ENCODE measurements around the gene SESN1. TPM values are rescaled to one million over a fixed set of nuclear protein-coding genes. Genes with fewer than 3 reads are reported as not detected.
"Not testable (repeated sequence)": the region's sequence is repeated elsewhere in the genome, so short reads cannot be mapped to it uniquely, and the experiment has no call there.

The SESN1 gene
- total RNA-seq, 2 experiments from 2014 or later: 8.7 to 8.9 TPM

GRCh38 chr6:109105681-109106080 lies 11.0 kb upstream of the SESN1 start:
- Mint-ChIP-seq H3K27ac (no peak overlapping the region), H3K36me3 (peaks cover 25% of the 10 kb centered on the region), H3K4me3 (no peak overlapping the region), H3K27me3 (no peaks in the 10 kb centered on the region), H3K9me3 (peaks cover 6% of the 10 kb centered on the region), H3K4me1 (no peaks in the 10 kb centered on the region)
- DNase-seq: no peak

- H3K9me3 Mint-ChIP-seq: no peaks in the 10 kb centered on the region
- no peak for DNase-seq
- no peak overlapping the region for H3K27ac Mint-ChIP-seq
- no peaks in the 10 kb centered on the region for H3K4me1 Mint-ChIP-seq
- no peak overlapping the region for H3K4me3 Mint-ChIP-seq
- H3K36me3 Mint-ChIP-seq: peaks cover 20% of the 10 kb centered on the region
- no peaks in the 10 kb centered on the region for H3K27me3 Mint-ChIP-seq
Measured at GRCh38 chr6:109104512-109104911, 9.9 kb upstream of the SESN1 start.

- H3K27me3 Mint-ChIP-seq: no peaks in the 10 kb centered on the region
- H3K36me3 Mint-ChIP-seq: peaks cover 23% of the 10 kb centered on the region
- H3K4me3 Mint-ChIP-seq: no peak overlapping the region
- no peak for DNase-seq
- H3K4me1 Mint-ChIP-seq: no peaks in the 10 kb centered on the region
- no peaks in the 10 kb centered on the region for H3K9me3 Mint-ChIP-seq
- no peak overlapping the region for H3K27ac Mint-ChIP-seq
Measured at GRCh38 chr6:109103942-109104341, 9.3 kb upstream of the SESN1 start.

- Mint-ChIP-seq H3K4me1 (no peaks in the 10 kb centered on the region), H3K4me3 (no peak overlapping the region), H3K27ac (no peak overlapping the region), H3K27me3 (no peaks in the 10 kb centered on the region), H3K36me3 (peaks cover 25% of the 10 kb centered on the region), H3K9me3 (no peaks in the 10 kb centered on the region)
- DNase-seq: no peak
Measured at GRCh38 chr6:109102762-109103161, 8.1 kb upstream of the SESN1 start.

- Mint-ChIP-seq H3K27ac (no peak overlapping the region), H3K27me3 (no peaks in the 10 kb centered on the region), H3K4me3 (no peak overlapping the region)
Measured at GRCh38 chr6:109097661-109098060, 3.0 kb upstream of the SESN1 start.

GRCh38 chr6:109096208-109096607 lies 1.6 kb upstream of the SESN1 start:
- Mint-ChIP-seq H3K4me1 (peaks cover 24% of the 10 kb centered on the region), H3K9me3 (no peaks in the 10 kb centered on the region), H3K27me3 (no peaks in the 10 kb centered on the region), H3K36me3 (peaks cover 16% of the 10 kb centered on the region), H3K27ac (peak overlapping the region; percentile 38), H3K4me3 (peak overlapping the region; percentile 91)
- DNase-seq: no peak

More at GRCh38 chr6:109097661-109098060, 3.0 kb upstream of the SESN1 start:
- Mint-ChIP-seq H3K9me3 (no peaks in the 10 kb centered on the region), H3K4me1 (peaks cover 10% of the 10 kb centered on the region), H3K36me3 (peaks cover 22% of the 10 kb centered on the region)
- no peak for DNase-seq

GRCh38 chr6:109095835-109096084 lies 1.1 kb upstream of the SESN1 start:
- peak overlapping the region; percentile 99 for H3K27ac Mint-ChIP-seq
- H3K4me1 Mint-ChIP-seq: peaks cover 25% of the 10 kb centered on the region
- peak overlapping the region; percentile 91 for H3K4me3 Mint-ChIP-seq
- DNase-seq: no peak
- H3K9me3 Mint-ChIP-seq: no peaks in the 10 kb centered on the region
- no peaks in the 10 kb centered on the region for H3K27me3 Mint-ChIP-seq
- H3K36me3 Mint-ChIP-seq: peaks cover 13% of the 10 kb centered on the region

GRCh38 chr6:109095036-109095834 lies 589 bp upstream of the SESN1 start, which contains the start of gene CEP57L1:
CEP57L1 (plus strand) TSS chr6:109095507; CDS start chr6:109145222, 49,715 bp downstream.
- peak; percentile 92 for DNase-seq
- Mint-ChIP-seq H3K27ac (peak within 1 kb of the TSS; percentile 99), H3K27me3 (no peaks in the 10 kb centered on the region), H3K36me3 (peaks cover 11% of the 10 kb centered on the region), H3K9me3 (no peaks in the 10 kb centered on the region), H3K4me1 (peaks cover 28% of the 10 kb centered on the region), H3K4me3 (peak within 1 kb of the TSS; percentile 91)

- Mint-ChIP-seq H3K36me3 (peaks cover 2% of the 10 kb centered on the region), H3K9me3 (no peaks in the 10 kb centered on the region), H3K4me3 (peak overlapping the region; percentile 86), H3K27ac (peak overlapping the region; percentile 57), H3K4me1 (peaks cover 29% of the 10 kb centered on the region), H3K27me3 (no peaks in the 10 kb centered on the region)
- DNase-seq: no peak
Measured at GRCh38 chr6:109093732-109094415, 772 bp downstream of the SESN1 start.

- Mint-ChIP-seq H3K27ac (no peak overlapping the region), H3K4me3 (peak overlapping the region; percentile 26), H3K36me3 (no peaks in the 10 kb centered on the region), H3K4me1 (peaks cover 32% of the 10 kb centered on the region), H3K27me3 (no peaks in the 10 kb centered on the region), H3K9me3 (no peaks in the 10 kb centered on the region)
- no peak for DNase-seq
Measured at GRCh38 chr6:109092074-109092473, 2.6 kb downstream of the SESN1 start.

- H3K4me3 Mint-ChIP-seq: peak overlapping the region; percentile 33
- H3K27me3 Mint-ChIP-seq: no peaks in the 10 kb centered on the region
- H3K4me1 Mint-ChIP-seq: peaks cover 29% of the 10 kb centered on the region
- H3K36me3 Mint-ChIP-seq: no peaks in the 10 kb centered on the region
- no peaks in the 10 kb centered on the region for H3K9me3 Mint-ChIP-seq
- H3K27ac Mint-ChIP-seq: no peak overlapping the region
- no peak for DNase-seq
Measured at GRCh38 chr6:109091314-109092024, 3.2 kb downstream of the SESN1 start.

GRCh38 chr6:109088995-109089394 lies 5.7 kb downstream of the SESN1 start:
- Mint-ChIP-seq H3K27ac (no peak overlapping the region), H3K27me3 (no peaks in the 10 kb centered on the region), H3K36me3 (peaks cover 5% of the 10 kb centered on the region), H3K4me1 (peaks cover 25% of the 10 kb centered on the region), H3K4me3 (no peak overlapping the region), H3K9me3 (no peaks in the 10 kb centered on the region)
- no peak for DNase-seq

GRCh38 chr6:109087661-109088264 lies 6.9 kb downstream of the SESN1 start:
- H3K27ac Mint-ChIP-seq: no peak overlapping the region
- H3K36me3 Mint-ChIP-seq: peaks cover 5% of the 10 kb centered on the region
- no peak overlapping the region for H3K4me3 Mint-ChIP-seq
- H3K27me3 Mint-ChIP-seq: no peaks in the 10 kb centered on the region
- no peak for DNase-seq
- no peaks in the 10 kb centered on the region for H3K9me3 Mint-ChIP-seq
- peaks cover 28% of the 10 kb centered on the region for H3K4me1 Mint-ChIP-seq

- peaks cover 11% of the 10 kb centered on the region for H3K4me1 Mint-ChIP-seq
- H3K9me3 Mint-ChIP-seq, H3K27ac Mint-ChIP-seq, DNase-seq, H3K27me3 Mint-ChIP-seq, H3K4me3 Mint-ChIP-seq, H3K36me3 Mint-ChIP-seq: not testable (repeated sequence)
Measured at GRCh38 chr6:109084146-109084545, 10.5 kb downstream of the SESN1 start.

- Mint-ChIP-seq H3K36me3 (peaks cover 5% of the 10 kb centered on the region), H3K4me1 (peaks cover 11% of the 10 kb centered on the region), H3K4me3 (no peak overlapping the region), H3K27me3 (no peaks in the 10 kb centered on the region), H3K9me3 (no peaks in the 10 kb centered on the region), H3K27ac (no peak overlapping the region)
- DNase-seq: no peak
Measured at GRCh38 chr6:109083657-109084056, 11.0 kb downstream of the SESN1 start.

All from activated naive CD8-positive, alpha-beta T cell treated with anti-CD3 and anti-CD28 coated beads for 36 hours (primary cell).